ENCODE data around the gene KLHL33.
"Not testable (repeated sequence)": the region's sequence is repeated elsewhere in the genome, so short reads cannot be mapped to it uniquely, and the experiment has no call there.

Gene KLHL33

GRCh38 chr14:20435582-20436362, at the start of gene KLHL33:
TSS of gene KLHL33 (minus strand) at chr14:20436166. CDS start at chr14:20435811, 355 bp downstream.
- no peak for DNase-seq

- no peak for DNase-seq
These were observed 46.4 kb upstream of the KLHL33 start for GRCh38 chr14:20482382-20482781.

GRCh38 chr14:20478894-20479293, 42.9 kb upstream of the KLHL33 start:
- DNase-seq = no peak

- DNase-seq = no peak
These were observed 41.4 kb upstream of the KLHL33 start for GRCh38 chr14:20477211-20477876.

- no peak for DNase-seq
These were observed 40.8 kb upstream of the KLHL33 start for GRCh38 chr14:20476776-20477175.

GRCh38 chr14:20472536-20473169, 36.7 kb upstream of the KLHL33 start:
- DNase-seq = no peak

GRCh38 chr14:20470603-20470901, 34.6 kb upstream of the KLHL33 start:
- peak; percentile 13 for DNase-seq

GRCh38 chr14:20469890-20470602, 34.1 kb upstream of the KLHL33 start:
- DNase-seq = peak; percentile 51

- DNase-seq = peak; percentile 88
These were observed 33.4 kb upstream of the KLHL33 start, which contains the start of gene PNP for GRCh38 chr14:20469242-20469889. TSS of gene PNP (plus strand) at chr14:20469406. CDS start at chr14:20469525, 119 bp downstream.

- DNase-seq = no peak
These were observed 32.8 kb upstream of the KLHL33 start for GRCh38 chr14:20468764-20469241.

- peak; percentile 97 for DNase-seq
These were observed 25.5 kb upstream of the KLHL33 start, which contains the start of gene PIP4P1 for GRCh38 chr14:20461225-20462141. TSS of gene PIP4P1 (minus strand) at chr14:20461434. CDS start at chr14:20461325, 109 bp downstream.

GRCh38 chr14:20460458-20461224, 24.7 kb upstream of the KLHL33 start:
- peak; percentile 65 for DNase-seq

GRCh38 chr14:20458031-20458789, 22.2 kb upstream of the KLHL33 start:
- no peak for DNase-seq

- no peak for DNase-seq
These were observed 21.0 kb upstream of the KLHL33 start for GRCh38 chr14:20456971-20457370.

- peak; percentile 80 for DNase-seq
These were observed 19.7 kb upstream of the KLHL33 start for GRCh38 chr14:20455355-20456300.

- peak; percentile 95 for DNase-seq
These were observed 18.8 kb upstream of the KLHL33 start, which contains the start of the genes APEX1 and OSGEP for GRCh38 chr14:20454516-20455354. TSS of gene APEX1 (plus strand) at chr14:20455226. CDS start at chr14:20455646, 420 bp downstream. TSS of gene OSGEP (minus strand) at chr14:20454812. CDS start at chr14:20454683, 129 bp downstream.

- not testable (repeated sequence) for DNase-seq
These were observed 16.9 kb upstream of the KLHL33 start for GRCh38 chr14:20452831-20453230.

Data from DMS53 (cell line).